HEK293T (cell line): ENCODE results near the gene TRIM4.

Experiments used
- CTCF ChIA-PET: fragments of 350-600 bp; formaldehyde crosslinking; extraction: SDS; loops from one replicate; lab custom pipeline; 2021; ENCODE audit warnings: antibody characterized with exemption, inconsistent platforms; lab: Yijun Ruan, JAX
- POLR2A ChIA-PET: fragments of 350-600 bp; formaldehyde crosslinking; extraction: SDS; loops from one replicate; lab custom pipeline; 2020; ENCODE audit warnings: antibody characterized with exemption, inconsistent platforms; lab: Yijun Ruan, JAX
- DNase-seq: peaks from one replicate; pipeline ENCODE4 v3.0.0; 2012; ENCODE audit warnings: mixed read lengths; ENCODE audit errors: extremely low spot score
- ARNT ChIP-seq: fragments of 450-650 bp; IDR thresholded peaks from 2 replicates; pipeline ENCODE4 v1.6.1; 2017; ENCODE audit warnings: mild to moderate bottlenecking
- BHLHE40 ChIP-seq: fragments of 450-650 bp; IDR thresholded peaks from 2 replicates; pipeline ENCODE4 v1.6.1; 2016; ENCODE audit warnings: mild to moderate bottlenecking, moderate library complexity, borderline replicate concordance
- CTBP1 ChIP-seq: fragments of 450-650 bp; IDR thresholded peaks from 2 replicates; pipeline ENCODE4 v1.6.1; 2016; ENCODE audit warnings: borderline replicate concordance
- ELF4 ChIP-seq: fragments of 450-650 bp; IDR thresholded peaks from 2 replicates; pipeline ENCODE4 v1.6.1; 2017; ENCODE audit warnings: antibody characterized with exemption
- FOXA1 ChIP-seq: fragments of 450-650 bp; IDR thresholded peaks from 2 replicates; pipeline ENCODE4 v1.6.1; 2016; ENCODE audit warnings: mild to moderate bottlenecking
- FOXK2 ChIP-seq: fragments of 450-650 bp; IDR thresholded peaks from 2 replicates; pipeline ENCODE4 v1.6.1; 2016; ENCODE audit warnings: mild to moderate bottlenecking
- FOXM1 ChIP-seq: fragments of 450-650 bp; IDR thresholded peaks from 2 replicates; pipeline ENCODE4 v1.6.1; 2017; ENCODE audit warnings: mild to moderate bottlenecking, borderline replicate concordance
- HDGF ChIP-seq: fragments of 450-650 bp; IDR thresholded peaks from 2 replicates; pipeline ENCODE4 v1.6.1; 2017; ENCODE audit warnings: antibody characterized with exemption, borderline replicate concordance
- L3MBTL2 ChIP-seq: fragments of 450-650 bp; conservative IDR thresholded peaks from 2 replicates; pipeline ENCODE4 v1.6.1; 2016; ENCODE audit warnings: mild to moderate bottlenecking
- LEF1 ChIP-seq: fragments of 450-650 bp; IDR thresholded peaks from 2 replicates; pipeline ENCODE4 v1.6.1; 2017; ENCODE audit warnings: mild to moderate bottlenecking, borderline replicate concordance
- NFRKB ChIP-seq: fragments of 450-650 bp; IDR thresholded peaks from 2 replicates; pipeline ENCODE4 v1.6.1; 2016; ENCODE audit warnings: mild to moderate bottlenecking, moderate library complexity
- SP1 ChIP-seq: fragments of 450-650 bp; IDR thresholded peaks from 2 replicates; pipeline ENCODE4 v1.6.1; 2017
- SUZ12 ChIP-seq: fragments of 450-650 bp; IDR thresholded peaks from 2 replicates; pipeline ENCODE4 v1.6.1; 2016; ENCODE audit warnings: mild to moderate bottlenecking
- TARDBP ChIP-seq: fragments of 450-650 bp; IDR thresholded peaks from 2 replicates; pipeline ENCODE4 v1.6.1; 2016
- ZNF384 ChIP-seq: fragments of 450-650 bp; IDR thresholded peaks from 2 replicates; pipeline ENCODE4 v1.6.1; 2016
- TF ChIP-seq, protein P1 (sequence below): fragments of 450-650 bp; IDR thresholded peaks from 2 replicates; pipeline ENCODE4 v1.6.1; 2016

Gene TRIM4

DNA sequence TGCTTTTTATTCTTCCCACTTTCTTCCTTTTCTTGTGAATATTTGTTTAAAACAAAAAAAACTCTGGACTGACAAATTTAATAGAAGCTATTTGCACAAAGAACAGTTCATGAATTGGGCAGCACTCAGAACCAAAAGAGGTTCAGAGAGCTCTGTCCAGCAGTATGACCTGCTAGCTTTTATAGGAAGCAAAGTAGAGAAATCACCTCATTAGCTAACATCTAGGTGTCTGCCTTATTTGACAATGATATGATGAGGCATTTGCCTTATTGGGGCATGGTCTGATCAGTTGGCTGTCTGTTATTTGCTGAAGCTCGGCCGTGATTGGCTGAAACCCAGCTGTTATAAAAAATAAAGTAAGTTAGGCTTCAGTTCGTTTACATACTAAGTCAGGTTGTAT lies 819 bp upstream of the TRIM4 start:
- TF ChIP-seq CTBP1 (no peak), BHLHE40 (no peak), SUZ12 (no peak), FOXM1 (no peak), TARDBP (no peak), L3MBTL2 (no peak), LEF1 (no peak), ARNT (no peak), NFRKB (no peak), SP1 (no peak), FOXK2 (no peak), ELF4 (no peak), HDGF (no peak), FOXA1 (no peak), ZNF384 (no peak)
- TF ChIP-seq, protein P1, sequence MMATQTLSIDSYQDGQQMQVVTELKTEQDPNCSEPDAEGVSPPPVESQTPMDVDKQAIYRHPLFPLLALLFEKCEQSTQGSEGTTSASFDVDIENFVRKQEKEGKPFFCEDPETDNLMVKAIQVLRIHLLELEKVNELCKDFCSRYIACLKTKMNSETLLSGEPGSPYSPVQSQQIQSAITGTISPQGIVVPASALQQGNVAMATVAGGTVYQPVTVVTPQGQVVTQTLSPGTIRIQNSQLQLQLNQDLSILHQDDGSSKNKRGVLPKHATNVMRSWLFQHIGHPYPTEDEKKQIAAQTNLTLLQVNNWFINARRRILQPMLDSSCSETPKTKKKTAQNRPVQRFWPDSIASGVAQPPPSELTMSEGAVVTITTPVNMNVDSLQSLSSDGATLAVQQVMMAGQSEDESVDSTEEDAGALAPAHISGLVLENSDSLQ: no peak
- CTCF ChIA-PET: interaction anchor here (0.7 to 2.9 kb wide), 2 partner anchors 9 to 70 kb away, joined by 3 to 9 read pairs; partner anchors contain the start of gene GJC3
- DNase-seq: no peak
- POLR2A ChIA-PET: interaction anchor here (0.7 to 3.6 kb wide), 16 partner anchors 9 to 509 kb away, joined by 3 to 28 read pairs (median 4); partner anchors contain the start of genes AP4M1, GJC3, LAMTOR4 and MBLAC1

DNA sequence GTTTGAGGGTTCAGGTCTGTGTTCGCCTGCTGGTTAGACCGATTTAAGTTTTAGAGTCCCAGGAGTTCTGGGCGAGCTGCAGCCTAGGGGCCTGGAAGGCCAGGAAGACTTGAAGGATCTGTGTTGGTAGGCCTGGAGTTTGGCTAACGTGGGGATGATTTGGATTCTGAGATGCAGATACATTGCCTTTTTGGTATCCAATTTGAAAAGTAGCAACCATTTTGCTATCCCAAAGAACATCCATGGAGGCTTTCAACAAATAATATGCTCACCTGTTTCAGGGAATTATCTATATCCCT lies 433 bp upstream of the TRIM4 start:
- 0 out of 2 replicates have a peak, but pooled peaks have one; percentile 50 for TF ChIP-seq L3MBTL2
- TF ChIP-seq ELF4: no peak
- ChIA-PET POLR2A (interaction anchor here (0.7 to 3.6 kb wide), 18 partner anchors 10 to 509 kb away, joined by 3 to 28 read pairs (median 4); partner anchors contain the start of genes AP4M1, GJC3, LAMTOR4 and MBLAC1), CTCF (interaction anchor here (0.7 to 2.9 kb wide), 2 partner anchors 10 to 71 kb away, joined by 3 to 9 read pairs; partner anchors contain the start of gene GJC3)
- DNase-seq: no peak

DNA sequence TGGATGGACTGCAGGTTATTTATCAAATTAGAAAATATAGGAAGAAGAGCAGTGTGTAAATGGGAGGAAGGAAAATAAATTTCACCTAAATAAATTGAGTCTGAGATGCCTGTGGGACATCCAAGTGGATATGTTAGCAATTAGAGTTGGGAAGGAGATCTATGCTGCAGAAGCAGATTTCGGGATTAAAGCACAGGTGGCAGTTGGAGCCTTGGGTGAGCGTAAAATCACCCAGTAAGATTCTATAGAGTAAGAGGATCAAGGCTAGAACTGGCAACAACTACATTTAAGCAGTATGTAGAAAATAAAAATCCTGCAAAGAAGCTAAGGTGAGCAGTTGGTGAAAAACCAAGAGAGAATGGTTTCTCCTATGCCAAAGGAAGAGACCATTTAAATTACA lies 8.4 kb downstream of the TRIM4 start:
- TF ChIP-seq TARDBP (no peak), SP1 (no peak), LEF1 (no peak), FOXA1 (no peak), FOXM1 (no peak), BHLHE40 (no peak), NFRKB (no peak), SUZ12 (no peak), ZNF384 (no peak)
- ChIA-PET CTCF (no interaction called here), POLR2A (no interaction called here)
- DNase-seq: no peak

DNA sequence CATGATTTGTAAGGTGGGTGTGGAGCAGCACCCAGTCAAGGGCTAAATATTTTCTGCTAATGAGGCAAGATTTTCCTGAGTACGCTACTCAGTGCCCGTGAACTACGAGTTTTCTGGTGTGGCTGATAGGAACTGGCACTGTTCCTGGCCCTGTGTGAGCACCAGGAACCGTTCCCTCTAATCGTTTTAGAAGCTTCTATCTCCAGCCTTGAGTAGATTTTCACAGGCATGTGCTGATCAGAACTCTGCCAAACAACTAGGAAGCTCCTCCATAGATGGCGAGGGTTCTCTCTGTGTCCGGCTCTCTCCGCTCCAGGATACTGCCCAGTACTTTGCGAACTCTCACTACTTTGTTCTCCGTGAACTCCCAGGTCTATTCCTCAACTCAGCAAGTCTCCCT lies 17.7 kb downstream of the TRIM4 start:
- TF ChIP-seq ZNF384 (no peak), CTBP1 (no peak)
- no peak for DNase-seq
- CTCF ChIA-PET: interaction anchor here (0.6 kb wide), 1 partner anchor 17 kb away, joined by 3 read pairs; no protein-coding TSS in a partner anchor
- POLR2A ChIA-PET: no interaction called here

DNA sequence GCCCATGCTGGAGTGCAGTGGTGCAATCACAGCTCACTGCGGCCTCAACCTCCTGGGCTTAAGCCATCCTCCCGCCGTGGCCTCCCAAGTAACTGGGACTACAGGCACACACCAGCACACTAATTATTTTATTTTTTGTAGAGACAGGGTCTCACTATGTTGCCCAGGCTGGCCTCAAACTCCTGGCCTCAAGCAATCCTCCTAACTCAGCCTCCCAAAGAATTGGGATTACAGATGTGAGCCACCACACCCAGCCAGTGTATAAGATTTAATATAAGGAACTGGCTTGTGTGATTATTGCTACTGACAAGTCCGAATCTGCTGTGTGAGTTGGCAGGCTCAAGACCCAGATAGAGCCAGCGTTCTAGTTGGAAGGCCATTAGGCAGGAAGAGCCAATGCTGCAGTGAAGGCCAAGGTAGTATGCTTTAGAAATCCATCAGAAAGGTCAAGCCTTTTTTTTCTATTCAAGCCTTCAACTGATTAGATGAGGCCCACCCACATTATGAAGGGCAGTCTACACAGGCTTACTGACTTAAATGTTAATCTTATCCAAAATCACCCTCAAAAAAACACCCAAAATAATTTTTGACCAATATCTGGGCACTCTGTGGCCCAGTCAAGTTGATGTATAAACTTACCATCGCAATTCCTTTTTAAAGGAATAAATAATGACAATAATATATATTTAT lies 19.4 kb downstream of the TRIM4 start:
- ChIA-PET POLR2A (no interaction called here), CTCF (no interaction called here)
- TF ChIP-seq FOXA1: no peak
- TF ChIP-seq NFRKB: no peak
- no peak for TF ChIP-seq ZNF384
- TF ChIP-seq, protein P1: no peak
- TF ChIP-seq FOXM1: 0 out of 2 replicates have a peak, but pooled peaks have one; percentile 23
- DNase-seq: no peak

DNA sequence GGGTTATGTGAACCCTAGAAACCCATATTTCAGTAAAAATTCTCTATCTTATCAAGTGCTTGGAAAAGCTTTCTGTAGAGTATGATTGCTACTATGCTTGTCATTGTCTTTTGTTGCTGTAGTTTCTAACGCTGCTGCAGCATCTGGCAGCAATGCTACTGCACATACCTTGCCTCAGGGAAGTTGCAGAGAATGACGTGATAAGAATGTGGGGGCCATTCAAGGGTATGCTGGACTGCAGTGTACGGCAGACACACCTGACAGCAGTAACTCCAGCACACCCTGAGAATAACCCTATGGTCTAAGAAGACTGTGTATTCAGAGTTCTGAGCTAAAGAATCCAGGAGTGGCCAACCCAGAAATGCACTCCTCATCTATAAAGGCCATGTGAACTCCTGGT lies 20.5 kb downstream of the TRIM4 start:
- ChIA-PET POLR2A (no interaction called here), CTCF (no interaction called here)
- no peak for DNase-seq
- TF ChIP-seq ELF4: no peak
- no peak for TF ChIP-seq SUZ12

DNA sequence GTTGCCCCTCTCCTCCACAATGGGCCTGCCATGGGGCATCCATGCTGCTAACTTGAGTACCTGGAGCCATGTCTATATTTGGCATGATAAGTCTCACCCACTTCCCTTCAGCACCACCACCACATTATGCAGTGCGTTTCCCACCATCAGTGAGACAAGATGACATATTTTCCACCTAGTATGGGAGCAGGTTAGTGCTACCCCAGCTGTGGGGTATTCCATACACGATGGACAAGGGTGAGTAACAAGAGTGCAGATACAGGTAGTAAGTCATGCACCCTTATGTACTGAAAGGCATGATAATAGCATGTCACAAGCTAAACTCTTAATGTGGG lies 21.3 kb downstream of the TRIM4 start:
- DNase-seq: no peak
- CTCF ChIA-PET: no interaction called here
- POLR2A ChIA-PET: no interaction called here
- TF ChIP-seq ELF4 (no peak), HDGF (no peak), NFRKB (no peak), CTBP1 (no peak), ARNT (no peak), TARDBP (no peak), L3MBTL2 (no peak)
